Measurements from ENCODE around the gene DMTF1.
"Not testable (repeated sequence)": the region's sequence is repeated elsewhere in the genome, so short reads cannot be mapped to it uniquely, and the experiment has no call there.

DNA sequence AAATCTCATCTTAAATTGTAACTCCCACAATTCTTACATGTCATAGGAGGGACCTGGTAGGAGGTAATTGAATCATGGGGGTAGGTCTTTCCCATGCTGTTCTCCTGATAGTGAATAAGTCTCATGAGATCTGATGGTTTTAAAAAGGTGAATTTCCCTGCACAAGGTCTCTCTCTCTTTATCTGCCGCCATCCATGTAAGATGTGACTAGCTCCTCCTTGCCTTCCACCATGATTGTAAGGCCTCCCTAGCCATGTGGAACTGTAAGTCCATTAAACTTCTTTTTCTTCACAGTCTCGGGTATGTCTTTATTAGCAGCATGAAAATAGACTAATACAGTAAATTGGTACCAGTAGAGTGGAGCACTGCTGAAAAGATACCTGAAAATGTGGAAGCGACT is 38.3 kb upstream of the DMTF1 start:
- TF ChIP-seq, protein P1, sequence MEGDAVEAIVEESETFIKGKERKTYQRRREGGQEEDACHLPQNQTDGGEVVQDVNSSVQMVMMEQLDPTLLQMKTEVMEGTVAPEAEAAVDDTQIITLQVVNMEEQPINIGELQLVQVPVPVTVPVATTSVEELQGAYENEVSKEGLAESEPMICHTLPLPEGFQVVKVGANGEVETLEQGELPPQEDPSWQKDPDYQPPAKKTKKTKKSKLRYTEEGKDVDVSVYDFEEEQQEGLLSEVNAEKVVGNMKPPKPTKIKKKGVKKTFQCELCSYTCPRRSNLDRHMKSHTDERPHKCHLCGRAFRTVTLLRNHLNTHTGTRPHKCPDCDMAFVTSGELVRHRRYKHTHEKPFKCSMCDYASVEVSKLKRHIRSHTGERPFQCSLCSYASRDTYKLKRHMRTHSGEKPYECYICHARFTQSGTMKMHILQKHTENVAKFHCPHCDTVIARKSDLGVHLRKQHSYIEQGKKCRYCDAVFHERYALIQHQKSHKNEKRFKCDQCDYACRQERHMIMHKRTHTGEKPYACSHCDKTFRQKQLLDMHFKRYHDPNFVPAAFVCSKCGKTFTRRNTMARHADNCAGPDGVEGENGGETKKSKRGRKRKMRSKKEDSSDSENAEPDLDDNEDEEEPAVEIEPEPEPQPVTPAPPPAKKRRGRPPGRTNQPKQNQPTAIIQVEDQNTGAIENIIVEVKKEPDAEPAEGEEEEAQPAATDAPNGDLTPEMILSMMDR (conservative IDR thresholded peaks at IDR 0.05; ENCODE audit: low read length): not testable (repeated sequence)
- TF ChIP-seq EZH2phosphoT487 (IDR thresholded peaks at IDR 0.05; ENCODE audit: borderline replicate concordance, low read depth, low read length): not testable (repeated sequence)
